ENCODE data around the gene SCAPER.

The SCAPER gene

DNA sequence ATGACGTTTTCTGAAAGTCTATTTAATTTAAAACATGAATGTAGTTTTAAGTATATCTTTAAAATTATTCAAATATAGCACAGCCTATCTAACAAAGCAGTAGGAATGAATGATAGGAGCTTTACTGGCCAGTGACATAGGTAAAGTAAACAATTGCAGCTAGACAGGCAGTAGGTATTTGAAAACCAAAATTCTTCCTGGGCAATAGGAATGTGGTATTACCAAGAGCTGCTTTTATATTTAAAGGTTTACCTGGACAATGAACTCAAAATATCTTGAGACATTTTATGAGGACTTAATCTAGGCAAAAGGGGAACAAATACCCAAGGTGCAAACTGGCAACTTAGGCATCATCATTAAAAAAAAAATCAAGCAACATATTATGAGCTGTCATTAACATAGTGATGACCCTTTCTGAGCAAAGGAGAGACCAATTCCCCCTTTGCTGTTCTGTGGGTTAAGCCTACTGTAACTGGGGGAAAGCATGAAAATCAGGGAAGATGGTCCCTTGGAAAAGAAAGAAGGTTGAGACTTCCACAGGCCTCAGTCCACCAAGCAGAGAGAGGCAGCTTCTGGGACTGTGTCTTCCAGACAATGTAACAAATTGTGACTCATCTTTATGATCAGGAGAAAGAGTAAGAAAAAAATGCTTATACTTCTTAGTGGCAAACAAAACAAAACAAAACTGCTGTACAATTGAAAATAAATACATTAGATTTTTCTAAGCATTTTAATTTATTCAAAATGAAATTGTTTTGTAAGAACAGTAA, 555.7 kb downstream of the SCAPER start (continued):
- TF ChIP-seq ZNF529 (tag by site-specific recombination; IDR thresholded peaks at IDR 0.05; ENCODE audit: insufficient replicate concordance) (no peak), SCRT2 (tag by site-specific recombination; IDR thresholded peaks at IDR 0.05) (no peak), RBAK (tag by site-specific recombination; IDR thresholded peaks at IDR 0.05) (no peak), ZNF175 (tag by site-specific recombination; IDR thresholded peaks at IDR 0.05) (no peak), ZSCAN16 (tag by site-specific recombination; IDR thresholded peaks at IDR 0.05) (no peak), MZF1 (tag by site-specific recombination; IDR thresholded peaks at IDR 0.05; ENCODE audit: borderline replicate concordance) (0 out of 2 replicates have a peak, but pooled peaks have one; percentile 44), KLF10 (tag by site-specific recombination; IDR thresholded peaks at IDR 0.05) (no peak), ZBTB48 (tag by site-specific recombination; IDR thresholded peaks at IDR 0.05) (peak; percentile 91)
- TF ChIP-seq, protein P1, sequence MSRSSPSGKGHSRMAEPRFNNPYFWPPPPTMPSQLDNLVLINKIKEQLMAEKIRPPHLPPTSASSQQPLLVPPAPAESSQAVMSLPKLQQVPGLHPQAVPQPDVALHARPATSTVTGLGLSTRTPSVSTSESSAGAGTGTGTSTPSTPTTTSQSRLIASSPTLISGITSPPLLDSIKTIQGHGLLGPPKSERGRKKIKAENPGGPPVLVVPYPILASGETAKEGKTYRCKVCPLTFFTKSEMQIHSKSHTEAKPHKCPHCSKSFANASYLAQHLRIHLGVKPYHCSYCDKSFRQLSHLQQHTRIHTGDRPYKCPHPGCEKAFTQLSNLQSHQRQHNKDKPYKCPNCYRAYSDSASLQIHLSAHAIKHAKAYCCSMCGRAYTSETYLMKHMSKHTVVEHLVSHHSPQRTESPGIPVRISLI (tag by site-specific recombination; IDR thresholded peaks at IDR 0.05): 0 out of 2 replicates have a peak, but pooled peaks have one; percentile 26

DNA sequence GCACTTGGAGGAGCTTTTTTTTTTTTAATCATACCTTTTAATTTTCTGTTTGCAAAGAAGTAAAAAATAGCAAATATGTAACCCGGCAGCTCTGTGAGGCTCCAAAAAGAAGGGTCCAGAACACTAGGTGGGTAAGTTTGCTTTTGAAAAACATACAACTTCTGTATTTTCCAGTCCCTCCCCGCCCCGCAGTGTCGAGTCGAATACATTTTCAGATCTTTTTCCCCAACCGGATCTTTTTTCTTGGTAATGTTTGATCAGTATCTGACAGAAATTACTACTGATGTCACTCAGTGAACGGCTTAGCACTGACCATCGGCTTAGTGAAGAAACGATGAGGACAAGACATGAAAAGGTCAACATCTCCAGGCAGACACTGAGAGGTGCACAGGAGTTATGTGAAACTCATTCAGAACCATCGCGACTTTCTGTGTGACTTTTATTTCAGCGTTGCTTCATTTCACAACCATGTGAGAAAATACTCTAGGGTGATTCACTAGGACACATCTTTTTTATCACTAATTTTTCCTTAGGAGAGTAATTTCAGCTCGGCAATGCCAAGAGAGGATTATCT, 557.6 kb downstream of the SCAPER start:
- ChIA-PET CTCF (interaction anchor here (0.5 to 0.9 kb wide), 3 partner anchors 8 to 519 kb away, joined by 3 read pairs; no protein-coding TSS in a partner anchor), POLR2A (interaction anchor here (0.6 to 6.2 kb wide), 5 partner anchors 11 to 641 kb away, joined by 3 to 134 read pairs (median 5); partner anchors contain the start of gene ISL2)
- Histone ChIP-seq H3K36me3 (ENCODE audit: control insufficient read depth in 2 of 2, insufficient read depth in 1 of 2, low read length in 2 of 2) (peaks cover 0 to 8% of the 10 kb centered on the region in 2 experiments; a peak in 2 of 3 replicates), H3K4me3 (ENCODE audit: low read depth, low read length) (peak overlapping the region; percentile 59), H3K27ac (ENCODE audit: extremely low read depth, low read depth, low read length) (peak overlapping the region; percentile 86; the same call in 1 of the 2 replicates), H3K9me3 (ENCODE audit: control insufficient read depth, insufficient read depth, low read depth, low read length) (no peaks in the 10 kb centered on the region), H3K4me1 (ENCODE audit: control insufficient read depth, insufficient read depth, low read length) (peaks cover 39% of the 10 kb centered on the region)
- TF ChIP-seq PRDM1 (tag by site-specific recombination; IDR thresholded peaks at IDR 0.05): peak; percentile 34; the same call in 1 of the 2 replicates
- TF ChIP-seq KLF16 (tag by site-specific recombination; IDR thresholded peaks at IDR 0.05): no peak
- TF ChIP-seq, protein P2, sequence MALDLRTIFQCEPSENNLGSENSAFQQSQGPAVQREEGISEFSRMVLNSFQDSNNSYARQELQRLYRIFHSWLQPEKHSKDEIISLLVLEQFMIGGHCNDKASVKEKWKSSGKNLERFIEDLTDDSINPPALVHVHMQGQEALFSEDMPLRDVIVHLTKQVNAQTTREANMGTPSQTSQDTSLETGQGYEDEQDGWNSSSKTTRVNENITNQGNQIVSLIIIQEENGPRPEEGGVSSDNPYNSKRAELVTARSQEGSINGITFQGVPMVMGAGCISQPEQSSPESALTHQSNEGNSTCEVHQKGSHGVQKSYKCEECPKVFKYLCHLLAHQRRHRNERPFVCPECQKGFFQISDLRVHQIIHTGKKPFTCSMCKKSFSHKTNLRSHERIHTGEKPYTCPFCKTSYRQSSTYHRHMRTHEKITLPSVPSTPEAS (tag by site-specific recombination; IDR thresholded peaks at IDR 0.05): no peak
- no peak for TF ChIP-seq ZNF341 (tag by site-specific recombination; IDR thresholded peaks at IDR 0.05; ENCODE audit: low read depth)
- TF ChIP-seq KLF8 (tag by site-specific recombination; IDR thresholded peaks at IDR 0.05): no peak
- no peak for TF ChIP-seq ZNF350 (tag by site-specific recombination; IDR thresholded peaks at IDR 0.05)
- TF ChIP-seq ZNF16 (tag by site-specific recombination; IDR thresholded peaks at IDR 0.05; ENCODE audit: low read depth): no peak
- TF ChIP-seq MYNN (tag by site-specific recombination; IDR thresholded peaks at IDR 0.05; ENCODE audit: borderline replicate concordance): peak; percentile 63; the same call in 1 of the 2 replicates
- no peak for TF ChIP-seq TCF7L2 (IDR thresholded peaks at IDR 0.05; ENCODE audit: borderline replicate concordance, low read depth, low read length)
- TF ChIP-seq RBAK (tag by site-specific recombination; IDR thresholded peaks at IDR 0.05): no peak
- TF ChIP-seq ZNF514 (tag by site-specific recombination; IDR thresholded peaks at IDR 0.05): no peak
- TF ChIP-seq ZNF335 (tag by site-specific recombination; conservative IDR thresholded peaks at IDR 0.05): peak; percentile 38
- TF ChIP-seq TRIM28 (IDR thresholded peaks at IDR 0.05; ENCODE audit: borderline replicate concordance, low read length): no peak
- no peak for TF ChIP-seq EGR2 (tag by site-specific recombination; IDR thresholded peaks at IDR 0.05; ENCODE audit: low read depth)
- no peak for TF ChIP-seq ZFP37 (tag by site-specific recombination; IDR thresholded peaks at IDR 0.05)

All from HEK293 (cell line).